ENCODE results near the gene CFAP97.

Gene CFAP97

GRCh38 chr4:185186769-185187168 lies 17.0 kb downstream of the CFAP97 start:
- H3K4me1 ChIP-seq, result no peaks in the 10 kb centered on the region
- no peaks in the 10 kb centered on the region for H3K9me3 ChIP-seq
- no peak overlapping the region for H3K4me2 ChIP-seq
- H3K27ac ChIP-seq, result no peak overlapping the region
- H3K4me3 ChIP-seq, result no peak overlapping the region
- TF ChIP-seq Cebpa-rat (IDR thresholded peaks at IDR 0.05), result no peak
- no peaks in the 10 kb centered on the region for H3K27me3 ChIP-seq
- peaks cover 90% of the 10 kb centered on the region for H4K20me1 ChIP-seq
- H3K36me3 ChIP-seq, result peaks cover 44% of the 10 kb centered on the region
- no peak overlapping the region for H3K9ac ChIP-seq

GRCh38 chr4:185183622-185184281 lies 20.0 kb downstream of the CFAP97 start:
- no peak for TF ChIP-seq Cebpa-rat (IDR thresholded peaks at IDR 0.05)
- Histone ChIP-seq H3K9me3 (no peaks in the 10 kb centered on the region), H3K4me3 (no peak overlapping the region), H3K36me3 (peaks cover 33% of the 10 kb centered on the region), H3K27ac (no peak overlapping the region), H3K4me2 (no peak overlapping the region), H4K20me1 (peaks cover 91% of the 10 kb centered on the region), H3K4me1 (no peaks in the 10 kb centered on the region), H3K27me3 (no peaks in the 10 kb centered on the region), H3K9ac (no peak overlapping the region)

GRCh38 chr4:185182239-185182638 lies 21.6 kb downstream of the CFAP97 start:
- Histone ChIP-seq H3K9ac (no peak overlapping the region), H3K4me1 (no peaks in the 10 kb centered on the region), H3K27me3 (no peaks in the 10 kb centered on the region), H4K20me1 (peaks cover 91% of the 10 kb centered on the region), H3K9me3 (no peaks in the 10 kb centered on the region), H3K4me2 (no peak overlapping the region), H3K27ac (no peak overlapping the region), H3K4me3 (no peak overlapping the region), H3K36me3 (peaks cover 26% of the 10 kb centered on the region)
- TF ChIP-seq Cebpa-rat (IDR thresholded peaks at IDR 0.05), result no peak

- Histone ChIP-seq H3K36me3 (peaks cover 43% of the 10 kb centered on the region), H3K9ac (no peak overlapping the region), H4K20me1 (peaks cover 88% of the 10 kb centered on the region), H3K27me3 (no peaks in the 10 kb centered on the region), H3K4me2 (no peak overlapping the region), H3K9me3 (no peaks in the 10 kb centered on the region), H3K4me1 (no peaks in the 10 kb centered on the region), H3K4me3 (no peak overlapping the region), H3K27ac (no peak overlapping the region)
- no peak for TF ChIP-seq Cebpa-rat (IDR thresholded peaks at IDR 0.05)
These were observed 24.3 kb downstream of the CFAP97 start for GRCh38 chr4:185179488-185179887.

- peaks cover 90% of the 10 kb centered on the region for H4K20me1 ChIP-seq
- H3K4me1 ChIP-seq, result peaks cover 22% of the 10 kb centered on the region
- no peak overlapping the region for H3K9ac ChIP-seq
- peaks cover 78% of the 10 kb centered on the region for H3K36me3 ChIP-seq
- H3K9me3 ChIP-seq, result 0 out of 2 replicates have a peak, but pooled peaks cover 5% of the 10 kb centered on the region
- TF ChIP-seq Cebpa-rat (IDR thresholded peaks at IDR 0.05), result no peak
- H3K4me3 ChIP-seq, result no peak overlapping the region
- H3K4me2 ChIP-seq, result peak overlapping the region; percentile 65
- H3K27me3 ChIP-seq, result no peaks in the 10 kb centered on the region
- no peak overlapping the region for H3K27ac ChIP-seq
These were observed 32.3 kb downstream of the CFAP97 start for GRCh38 chr4:185171373-185172071.

- Histone ChIP-seq H3K9ac (no peak overlapping the region), H3K9me3 (0 out of 2 replicates have a peak, but pooled peaks cover 5% of the 10 kb centered on the region), H3K27ac (no peak overlapping the region), H4K20me1 (peaks cover 86% of the 10 kb centered on the region), H3K36me3 (peaks cover 67% of the 10 kb centered on the region), H3K4me2 (no peak overlapping the region), H3K4me1 (peaks cover 30% of the 10 kb centered on the region), H3K27me3 (no peaks in the 10 kb centered on the region), H3K4me3 (no peak overlapping the region)
- no peak for TF ChIP-seq Cebpa-rat (IDR thresholded peaks at IDR 0.05)
These were observed 36.6 kb downstream of the CFAP97 start for GRCh38 chr4:185167234-185167633.

- Histone ChIP-seq H3K4me3 (no peak overlapping the region), H3K36me3 (peaks cover 79% of the 10 kb centered on the region), H3K9ac (no peak overlapping the region), H3K27ac (no peak overlapping the region), H3K4me1 (peaks cover 15% of the 10 kb centered on the region), H3K27me3 (no peaks in the 10 kb centered on the region), H3K4me2 (peak overlapping the region; percentile 55), H4K20me1 (peaks cover 70% of the 10 kb centered on the region), H3K9me3 (0 out of 2 replicates have a peak, but pooled peaks cover 5% of the 10 kb centered on the region)
- TF ChIP-seq Cebpa-rat (IDR thresholded peaks at IDR 0.05), result peak; percentile 82
These were observed 38.2 kb downstream of the CFAP97 start for GRCh38 chr4:185165605-185166063.

- Histone ChIP-seq H4K20me1 (peaks cover 6% of the 10 kb centered on the region; the same call in 1 of the 2 replicates), H3K4me3 (no peak overlapping the region), H3K4me2 (no peak overlapping the region), H3K9me3 (no peaks in the 10 kb centered on the region), H3K27ac (no peak overlapping the region), H3K36me3 (peaks cover 63% of the 10 kb centered on the region), H3K4me1 (no peaks in the 10 kb centered on the region), H3K9ac (no peak overlapping the region), H3K27me3 (no peaks in the 10 kb centered on the region)
- no peak for TF ChIP-seq Cebpa-rat (IDR thresholded peaks at IDR 0.05)
These were observed 52.5 kb downstream of the CFAP97 start for GRCh38 chr4:185151296-185151695.

GRCh38 chr4:185149392-185149791 lies 54.4 kb downstream of the CFAP97 start:
- no peak overlapping the region for H3K4me3 ChIP-seq
- no peaks in the 10 kb centered on the region for H3K27me3 ChIP-seq
- H4K20me1 ChIP-seq, result peaks cover 23% of the 10 kb centered on the region
- no peak overlapping the region for H3K27ac ChIP-seq
- no peak overlapping the region for H3K9ac ChIP-seq
- peaks cover 63% of the 10 kb centered on the region for H3K36me3 ChIP-seq
- H3K9me3 ChIP-seq, result no peaks in the 10 kb centered on the region
- H3K4me2 ChIP-seq, result no peak overlapping the region
- peaks cover 4% of the 10 kb centered on the region for H3K4me1 ChIP-seq
- no peak for TF ChIP-seq Cebpa-rat (IDR thresholded peaks at IDR 0.05)

- H3K4me2 ChIP-seq, result no peak overlapping the region
- H4K20me1 ChIP-seq, result peaks cover 23% of the 10 kb centered on the region
- H3K36me3 ChIP-seq, result peaks cover 39% of the 10 kb centered on the region
- H3K4me1 ChIP-seq, result peaks cover 19% of the 10 kb centered on the region
- no peaks in the 10 kb centered on the region for H3K9me3 ChIP-seq
- no peak overlapping the region for H3K4me3 ChIP-seq
- TF ChIP-seq Cebpa-rat (IDR thresholded peaks at IDR 0.05), result no peak
- no peak overlapping the region for H3K9ac ChIP-seq
- no peak overlapping the region for H3K27ac ChIP-seq
- H3K27me3 ChIP-seq, result no peaks in the 10 kb centered on the region
These were observed 58.2 kb downstream of the CFAP97 start for GRCh38 chr4:185145572-185145971.

All from BLaER1 (cell line).